Fibroblast of upper back skin (primary cell): ENCODE measurements around the gene SEC14L3.

Experiments
- DNase-seq: peaks from one replicate; pipeline ENCODE4 v3.0.0-alpha.2; 2013

SEC14L3 gene

GRCh38 chr22:30471616-30472318 is at the start of gene SEC14L3:
Gene SEC14L3, minus strand, starts transcription at chr22:30472017. Its CDS starts 59 bp downstream, at chr22:30471958.
- no peak for DNase-seq

- DNase-seq: no peak
Observed at GRCh38 chr22:30519842-30520425, 48.1 kb upstream of the SEC14L3 start.

- DNase-seq: no peak
Observed at GRCh38 chr22:30516731-30517130, 44.9 kb upstream of the SEC14L3 start.

- DNase-seq: no peak
Observed at GRCh38 chr22:30516273-30516672, 44.5 kb upstream of the SEC14L3 start.

- no peak for DNase-seq
Observed at GRCh38 chr22:30514252-30514651, 42.4 kb upstream of the SEC14L3 start.

GRCh38 chr22:30513462-30513861 is 41.6 kb upstream of the SEC14L3 start:
- no peak for DNase-seq

- DNase-seq: no peak
Observed at GRCh38 chr22:30511911-30512310, 40.1 kb upstream of the SEC14L3 start.

GRCh38 chr22:30511109-30511508 is 39.3 kb upstream of the SEC14L3 start:
- DNase-seq: no peak

- no peak for DNase-seq
Observed at GRCh38 chr22:30508216-30508615, 36.4 kb upstream of the SEC14L3 start.

- no peak for DNase-seq
Observed at GRCh38 chr22:30507670-30508069, 35.9 kb upstream of the SEC14L3 start.

- no peak for DNase-seq
Observed at GRCh38 chr22:30506507-30506968, 34.7 kb upstream of the SEC14L3 start.

- DNase-seq: no peak
Observed at GRCh38 chr22:30503551-30503950, 31.7 kb upstream of the SEC14L3 start.

GRCh38 chr22:30502911-30503310 is 31.1 kb upstream of the SEC14L3 start:
- DNase-seq: no peak

GRCh38 chr22:30502153-30502552 is 30.3 kb upstream of the SEC14L3 start:
- no peak for DNase-seq

GRCh38 chr22:30500628-30501027 is 28.8 kb upstream of the SEC14L3 start:
- no peak for DNase-seq

GRCh38 chr22:30497466-30498150 is 25.8 kb upstream of the SEC14L3 start:
- DNase-seq: no peak

GRCh38 chr22:30495041-30495784 is 23.4 kb upstream of the SEC14L3 start:
- no peak for DNase-seq

- no peak for DNase-seq
Observed at GRCh38 chr22:30492144-30492543, 20.3 kb upstream of the SEC14L3 start.

- no peak for DNase-seq
Observed at GRCh38 chr22:30491381-30491780, 19.6 kb upstream of the SEC14L3 start.

GRCh38 chr22:30490399-30490798 is 18.6 kb upstream of the SEC14L3 start:
- no peak for DNase-seq

GRCh38 chr22:30488121-30488520 is 16.3 kb upstream of the SEC14L3 start:
- no peak for DNase-seq

GRCh38 chr22:30486661-30487115 is 14.9 kb upstream of the SEC14L3 start:
- no peak for DNase-seq

- no peak for DNase-seq
Observed at GRCh38 chr22:30486118-30486517, 14.3 kb upstream of the SEC14L3 start.
